RWPE2 (cell line): Measurements from ENCODE around the gene KDM2B.

Experiments
- ATAC-seq: fragments of 200-7000 bp; cut with Tn5 transposase; 3 replicates; pipeline ENCODE4 v1.9.1; 2021; ENCODE audit warnings: low read depth
- DNase-seq: peaks from one replicate; pipeline ENCODE4 v3.0.0-alpha.2; 2020; ENCODE audit warnings: low spot score
- H3K27ac ChIP-seq: fragments of 450-650 bp; 2 replicates; pipeline ENCODE4 v1.5.1; 2017; ENCODE audit warnings: mild to moderate bottlenecking; ENCODE audit not compliant: poor library complexity, severe bottlenecking
- H3K27me3 ChIP-seq: fragments of 250-450 bp; sonication (Bioruptor Pico); 2 replicates; pipeline ENCODE4 v1.5.1; 2021; ENCODE audit warnings: mild to moderate bottlenecking, moderate library complexity; ENCODE audit not compliant: insufficient read depth, poor library complexity, severe bottlenecking
- H3K36me3 ChIP-seq: fragments of 250-450 bp; sonication (Bioruptor Pico); 2 replicates; pipeline ENCODE4 v1.5.1; 2020; ENCODE audit warnings: low read depth, mild to moderate bottlenecking, moderate library complexity
- H3K4me1 ChIP-seq: fragments of 250-450 bp; sonication (Bioruptor Pico); 2 replicates; pipeline ENCODE4 v1.5.1; 2021; ENCODE audit warnings: mild to moderate bottlenecking, moderate library complexity; ENCODE audit not compliant: insufficient read depth, poor library complexity, severe bottlenecking
- H3K4me3 ChIP-seq: fragments of 250-450 bp; sonication (Bioruptor Pico); 2 replicates; pipeline ENCODE4 v1.5.1; 2021; ENCODE audit warnings: mild to moderate bottlenecking, moderate library complexity; ENCODE audit not compliant: severe bottlenecking
- H3K9me3 ChIP-seq: fragments of 250-450 bp; sonication (Bioruptor Pico); 2 replicates; pipeline ENCODE4 v1.5.1; 2021; ENCODE audit warnings: mild to moderate bottlenecking, moderate library complexity; ENCODE audit not compliant: severe bottlenecking
- CTCF ChIP-seq: fragments of 450-650 bp; IDR thresholded peaks from one replicate; pipeline ENCODE4 v1.5.1; 2017; ENCODE audit warnings: mild to moderate bottlenecking, moderate library complexity; ENCODE audit not compliant: poor library complexity, severe bottlenecking

KDM2B gene

GRCh38 chr12:121576851-121577391 lies 3.9 kb downstream of the KDM2B start:
- H3K36me3 ChIP-seq = peaks cover 10% of the 10 kb centered on the region
- H3K4me1 ChIP-seq = peaks cover 24% of the 10 kb centered on the region
- no peak for DNase-seq
- peak; percentile 62 for ATAC-seq
- no peaks in the 10 kb centered on the region for H3K27me3 ChIP-seq
- H3K4me3 ChIP-seq = no peak overlapping the region
- no peaks in the 10 kb centered on the region for H3K9me3 ChIP-seq
- TF ChIP-seq CTCF = no peak
- peak overlapping the region; percentile 74 for H3K27ac ChIP-seq

GRCh38 chr12:121575952-121576625 lies 4.7 kb downstream of the KDM2B start:
- TF ChIP-seq CTCF = no peak
- Histone ChIP-seq H3K27ac (peak overlapping the region; percentile 74), H3K27me3 (no peaks in the 10 kb centered on the region), H3K4me3 (no peak overlapping the region), H3K4me1 (peaks cover 22% of the 10 kb centered on the region), H3K9me3 (no peaks in the 10 kb centered on the region), H3K36me3 (peaks cover 10% of the 10 kb centered on the region)
- DNase-seq (no peak), ATAC-seq (no peak)

- no peaks in the 10 kb centered on the region for H3K27me3 ChIP-seq
- TF ChIP-seq CTCF = no peak
- ATAC-seq = no peak
- H3K36me3 ChIP-seq = peaks cover 10% of the 10 kb centered on the region
- H3K27ac ChIP-seq = no peak overlapping the region
- H3K4me3 ChIP-seq = no peak overlapping the region
- peaks cover 22% of the 10 kb centered on the region for H3K4me1 ChIP-seq
- DNase-seq = no peak
- H3K9me3 ChIP-seq = no peaks in the 10 kb centered on the region
Measured at GRCh38 chr12:121575051-121575450, 5.8 kb downstream of the KDM2B start.

GRCh38 chr12:121574025-121574424 lies 6.8 kb downstream of the KDM2B start:
- H3K9me3 ChIP-seq = no peaks in the 10 kb centered on the region
- no peak overlapping the region for H3K4me3 ChIP-seq
- H3K4me1 ChIP-seq = peaks cover 22% of the 10 kb centered on the region
- H3K36me3 ChIP-seq = peaks cover 10% of the 10 kb centered on the region
- H3K27me3 ChIP-seq = no peaks in the 10 kb centered on the region
- no peak for TF ChIP-seq CTCF
- no peak overlapping the region for H3K27ac ChIP-seq
- ATAC-seq (no peak), DNase-seq (no peak)

- H3K4me1 ChIP-seq = peaks cover 10% of the 10 kb centered on the region
- TF ChIP-seq CTCF = no peak
- no peak overlapping the region for H3K4me3 ChIP-seq
- H3K27me3 ChIP-seq = no peaks in the 10 kb centered on the region
- peaks cover 10% of the 10 kb centered on the region for H3K36me3 ChIP-seq
- no peak for DNase-seq
- H3K9me3 ChIP-seq = no peaks in the 10 kb centered on the region
- H3K27ac ChIP-seq = no peak overlapping the region
- ATAC-seq = no peak
Measured at GRCh38 chr12:121571920-121572319, 8.9 kb downstream of the KDM2B start.
